ENCODE data around the gene PTPRD. TPM values are rescaled to one million over a fixed set of nuclear protein-coding genes. Genes with fewer than 3 reads are reported as not detected.

PTPRD gene
- total RNA-seq, 1 experiment from 2014 or later, result not detected

- Mint-ChIP-seq H3K36me3 (ENCODE audit: insufficient read depth, unreplicated experiment) (no peaks in the 10 kb centered on the region), H3K4me1 (ENCODE audit: insufficient read depth, unreplicated experiment) (no peaks in the 10 kb centered on the region), H3K9me3 (ENCODE audit: unreplicated experiment) (peaks cover 20% of the 10 kb centered on the region), H3K27ac (ENCODE audit: low read depth, unreplicated experiment) (no peak overlapping the region), H3K4me3 (ENCODE audit: unreplicated experiment) (no peak overlapping the region), H3K27me3 (ENCODE audit: insufficient read depth, unreplicated experiment) (no peaks in the 10 kb centered on the region)
- TF ChIP-seq, protein P1, sequence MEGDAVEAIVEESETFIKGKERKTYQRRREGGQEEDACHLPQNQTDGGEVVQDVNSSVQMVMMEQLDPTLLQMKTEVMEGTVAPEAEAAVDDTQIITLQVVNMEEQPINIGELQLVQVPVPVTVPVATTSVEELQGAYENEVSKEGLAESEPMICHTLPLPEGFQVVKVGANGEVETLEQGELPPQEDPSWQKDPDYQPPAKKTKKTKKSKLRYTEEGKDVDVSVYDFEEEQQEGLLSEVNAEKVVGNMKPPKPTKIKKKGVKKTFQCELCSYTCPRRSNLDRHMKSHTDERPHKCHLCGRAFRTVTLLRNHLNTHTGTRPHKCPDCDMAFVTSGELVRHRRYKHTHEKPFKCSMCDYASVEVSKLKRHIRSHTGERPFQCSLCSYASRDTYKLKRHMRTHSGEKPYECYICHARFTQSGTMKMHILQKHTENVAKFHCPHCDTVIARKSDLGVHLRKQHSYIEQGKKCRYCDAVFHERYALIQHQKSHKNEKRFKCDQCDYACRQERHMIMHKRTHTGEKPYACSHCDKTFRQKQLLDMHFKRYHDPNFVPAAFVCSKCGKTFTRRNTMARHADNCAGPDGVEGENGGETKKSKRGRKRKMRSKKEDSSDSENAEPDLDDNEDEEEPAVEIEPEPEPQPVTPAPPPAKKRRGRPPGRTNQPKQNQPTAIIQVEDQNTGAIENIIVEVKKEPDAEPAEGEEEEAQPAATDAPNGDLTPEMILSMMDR (IDR thresholded peaks at IDR 0.05; ENCODE audit: unreplicated experiment), result no peak
- DNase-seq (ENCODE audit: unreplicated experiment), result no peak
- BruUV-seq (replicated peaks), result no TSS peak
- intact Hi-C loops (cut with micrococcal nuclease), result no loop called here
- CTCF ChIA-PET, result interaction anchor here (0.6 kb wide), 2 partner anchors 17 to 21 kb away, joined by 3 read pairs; no protein-coding TSS in a partner anchor
- POLR2A ChIA-PET, result no interaction called here
Observed at GRCh38 chr9:8429768-8430167, 2183.0 kb downstream of the PTPRD start.

DNA sequence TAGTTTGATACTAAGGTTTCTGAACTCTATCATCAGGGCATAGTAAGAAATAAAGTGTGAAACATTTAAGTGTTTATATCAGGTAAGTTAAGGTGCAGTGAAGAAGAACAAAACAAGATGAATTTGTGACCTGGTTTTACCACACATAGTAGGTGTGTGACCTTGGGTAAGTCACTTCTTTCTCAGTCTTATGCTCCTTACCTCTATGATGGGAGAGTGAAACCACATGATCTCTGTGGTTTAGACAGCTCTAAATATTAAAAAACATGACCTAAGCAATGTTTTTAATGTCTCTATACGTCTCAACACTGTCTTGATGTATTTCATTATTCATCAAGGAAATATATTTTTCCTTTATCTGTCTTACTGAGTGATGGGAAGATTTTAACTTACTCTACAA, 2183.6 kb downstream of the PTPRD start:
- Mint-ChIP-seq H3K27ac (ENCODE audit: low read depth, unreplicated experiment) (no peak overlapping the region), H3K9me3 (ENCODE audit: unreplicated experiment) (peaks cover 20% of the 10 kb centered on the region), H3K36me3 (ENCODE audit: insufficient read depth, unreplicated experiment) (no peaks in the 10 kb centered on the region), H3K4me3 (ENCODE audit: unreplicated experiment) (no peak overlapping the region), H3K4me1 (ENCODE audit: insufficient read depth, unreplicated experiment) (no peaks in the 10 kb centered on the region), H3K27me3 (ENCODE audit: insufficient read depth, unreplicated experiment) (no peaks in the 10 kb centered on the region)
- intact Hi-C loops (cut with micrococcal nuclease), result no loop called here
- CTCF ChIA-PET, result interaction anchor here (0.6 kb wide), 1 partner anchor 286 kb away, joined by 3 read pairs; no protein-coding TSS in a partner anchor
- BruUV-seq (replicated peaks), result no TSS peak
- TF ChIP-seq, protein P1 (IDR thresholded peaks at IDR 0.05; ENCODE audit: unreplicated experiment), result no peak
- POLR2A ChIA-PET, result no interaction called here
- no peak for DNase-seq (ENCODE audit: unreplicated experiment)

GRCh38 chr9:8428389-8428788, 2184.4 kb downstream of the PTPRD start:
- ChIA-PET CTCF (interaction anchor here (0.6 kb wide), 1 partner anchor 287 kb away, joined by 3 read pairs; no protein-coding TSS in a partner anchor), POLR2A (no interaction called here)
- TF ChIP-seq, protein P1 (IDR thresholded peaks at IDR 0.05; ENCODE audit: unreplicated experiment), result no peak
- no peak overlapping the region for H3K4me3 Mint-ChIP-seq (ENCODE audit: unreplicated experiment)
- no peaks in the 10 kb centered on the region for H3K36me3 Mint-ChIP-seq (ENCODE audit: insufficient read depth, unreplicated experiment)
- DNase-seq (ENCODE audit: unreplicated experiment), result no peak
- BruUV-seq (replicated peaks), result no TSS peak
- no peaks in the 10 kb centered on the region for H3K27me3 Mint-ChIP-seq (ENCODE audit: insufficient read depth, unreplicated experiment)
- H3K9me3 Mint-ChIP-seq (ENCODE audit: unreplicated experiment), result peaks cover 20% of the 10 kb centered on the region
- no peaks in the 10 kb centered on the region for H3K4me1 Mint-ChIP-seq (ENCODE audit: insufficient read depth, unreplicated experiment)
- intact Hi-C loops (cut with micrococcal nuclease), result no loop called here
- no peak overlapping the region for H3K27ac Mint-ChIP-seq (ENCODE audit: low read depth, unreplicated experiment)

DNA sequence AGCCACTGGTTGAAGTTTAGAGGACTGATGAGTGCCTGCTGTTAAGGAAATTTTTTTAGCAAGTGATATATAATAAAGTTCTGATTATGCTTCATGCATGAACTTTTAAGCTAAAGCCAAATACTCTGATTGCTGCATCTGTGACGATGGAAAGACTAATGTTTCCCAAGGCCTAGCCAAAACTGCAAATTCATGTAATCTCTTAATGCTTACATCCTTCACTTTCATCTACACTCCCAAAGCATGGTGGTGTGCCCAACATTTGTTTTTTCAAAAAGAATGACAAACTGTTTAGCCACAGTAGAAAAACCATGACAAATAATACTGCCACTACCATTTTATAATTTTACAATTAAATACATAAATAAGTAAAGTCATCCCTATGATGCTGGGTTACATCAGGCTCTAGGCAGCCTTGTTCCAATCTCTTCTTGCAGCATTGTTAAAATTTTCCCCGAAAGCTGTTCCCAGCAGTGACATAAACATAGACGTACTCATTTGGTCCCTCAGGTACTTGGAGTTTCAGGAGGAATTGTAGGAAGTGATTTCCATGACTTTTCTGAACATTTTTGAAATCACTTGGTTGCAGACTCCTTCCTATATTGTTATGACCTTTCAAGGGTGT, 2187.9 kb downstream of the PTPRD start:
- Mint-ChIP-seq H3K4me1 (ENCODE audit: insufficient read depth, unreplicated experiment) (no peaks in the 10 kb centered on the region), H3K36me3 (ENCODE audit: insufficient read depth, unreplicated experiment) (no peaks in the 10 kb centered on the region), H3K9me3 (ENCODE audit: unreplicated experiment) (peaks cover 21% of the 10 kb centered on the region), H3K4me3 (ENCODE audit: unreplicated experiment) (no peak overlapping the region), H3K27ac (ENCODE audit: low read depth, unreplicated experiment) (no peak overlapping the region), H3K27me3 (ENCODE audit: insufficient read depth, unreplicated experiment) (no peaks in the 10 kb centered on the region)
- intact Hi-C loops (cut with micrococcal nuclease), result no loop called here
- BruUV-seq (replicated peaks), result no TSS peak
- ChIA-PET CTCF (no interaction called here), POLR2A (no interaction called here)
- TF ChIP-seq, protein P1 (IDR thresholded peaks at IDR 0.05; ENCODE audit: unreplicated experiment), result no peak
- no peak for DNase-seq (ENCODE audit: unreplicated experiment)
